H9 (cell line): Measurements from ENCODE around the gene TUBB2B. TPM values are rescaled to one million over a fixed set of nuclear protein-coding genes. Genes with fewer than 3 reads are reported as not detected.
"Not testable (repeated sequence)": the region's sequence is repeated elsewhere in the genome, so short reads cannot be mapped to it uniquely, and the experiment has no call there.

Experiments
- DNase-seq: peaks from one replicate; pipeline ENCODE4 v3.0.0-alpha.2; 2017
- H2AFZ ChIP-seq: one replicate; pipeline ENCODE4 v1.6.1; 2013; ENCODE audit warnings: mild to moderate bottlenecking, low read length, control low read depth, moderate library complexity
- H2AK5ac ChIP-seq: 2 replicates; pipeline ENCODE4 v1.6.1; 2013; ENCODE audit warnings: low read length, control low read depth, mixed read lengths; ENCODE audit not compliant: insufficient read length
- H2BK120ac ChIP-seq: one replicate; pipeline ENCODE4 v1.6.1; 2013; ENCODE audit warnings: low read depth, mild to moderate bottlenecking, low read length, control low read depth, inconsistent platforms; ENCODE audit not compliant: poor library complexity, severe bottlenecking
- H2BK12ac ChIP-seq: 2 replicates; pipeline ENCODE4 v1.6.1; 2013; ENCODE audit warnings: low read length, control low read depth, mixed read lengths, low read depth; ENCODE audit not compliant: insufficient read length
- H2BK15ac ChIP-seq: 2 replicates; pipeline ENCODE4 v1.6.1; 2013; ENCODE audit warnings: low read depth, low read length, control low read depth
- H2BK20ac ChIP-seq: one replicate; pipeline ENCODE4 v1.6.1; 2013; ENCODE audit warnings: low read depth, mild to moderate bottlenecking, low read length, control low read depth, inconsistent platforms; ENCODE audit not compliant: poor library complexity, severe bottlenecking
- H2BK5ac ChIP-seq: 2 replicates; pipeline ENCODE4 v1.6.1; 2013; ENCODE audit warnings: low read length, control low read depth, mixed read lengths; ENCODE audit not compliant: insufficient read length
- H3K14ac ChIP-seq: 2 replicates; pipeline ENCODE4 v1.6.1; 2013; ENCODE audit warnings: low read length, control low read depth; ENCODE audit not compliant: insufficient read depth
- H3K18ac ChIP-seq: 2 replicates; pipeline ENCODE4 v1.6.1; 2013; ENCODE audit warnings: low read depth, mild to moderate bottlenecking, mixed read lengths, low read length, control low read depth; ENCODE audit not compliant: insufficient read length
- H3K23ac ChIP-seq: 2 replicates; pipeline ENCODE4 v1.6.1; 2013; ENCODE audit warnings: low read length, control low read depth, mixed read lengths, low read depth; ENCODE audit not compliant: insufficient read length
- H3K23me2 ChIP-seq: 2 replicates; pipeline ENCODE4 v1.6.1; 2013; ENCODE audit warnings: low read depth, mild to moderate bottlenecking, mixed read lengths, low read length, control low read depth; ENCODE audit not compliant: insufficient read length, poor library complexity, severe bottlenecking
- H3K27ac ChIP-seq: 2 replicates; pipeline ENCODE4 v1.5.1; 2013; ENCODE audit warnings: low read length, control low read depth, mixed read lengths, low read depth; ENCODE audit not compliant: insufficient read length
- H3K27me3 ChIP-seq: 2 replicates; pipeline ENCODE4 v1.6.1; 2013; ENCODE audit warnings: low read length, control low read depth, inconsistent platforms; ENCODE audit not compliant: insufficient read depth
- H3K4ac ChIP-seq: 2 replicates; pipeline ENCODE4 v1.6.1; 2013; ENCODE audit warnings: low read depth, mild to moderate bottlenecking, control low read depth, inconsistent platforms, low read length, moderate library complexity
- H3K4me1 ChIP-seq: 2 replicates; pipeline ENCODE4 v1.6.1; 2013; ENCODE audit warnings: low read length, control low read depth, inconsistent platforms; ENCODE audit not compliant: insufficient read depth
- H3K4me2 ChIP-seq: 2 replicates; pipeline ENCODE4 v1.6.1; 2013; ENCODE audit warnings: low read length, control low read depth, mixed read lengths; ENCODE audit not compliant: insufficient read length, insufficient read depth
- H3K56ac ChIP-seq: 2 replicates; pipeline ENCODE4 v1.6.1; 2013; ENCODE audit warnings: low read depth, mild to moderate bottlenecking, mixed read lengths, low read length, control low read depth; ENCODE audit not compliant: insufficient read length
- H3K79me1 ChIP-seq: 2 replicates; pipeline ENCODE4 v1.6.1; 2013; ENCODE audit warnings: low read depth, mild to moderate bottlenecking, moderate library complexity, low read length, control low read depth, inconsistent platforms; ENCODE audit not compliant: insufficient read depth, poor library complexity, severe bottlenecking
- H3K79me2 ChIP-seq: 2 replicates; pipeline ENCODE4 v1.6.1; 2013; ENCODE audit warnings: low read length, control low read depth, inconsistent platforms; ENCODE audit not compliant: insufficient read depth
- H3K9ac ChIP-seq: 2 replicates; pipeline ENCODE4 v1.6.1; 2013; ENCODE audit warnings: low read length, control low read depth, mixed read lengths; ENCODE audit not compliant: insufficient read length; ENCODE audit errors: extremely low read depth
- H3K9me3 ChIP-seq: one replicate; pipeline ENCODE4 v1.6.1; 2013; ENCODE audit warnings: low read depth, low read length, inconsistent platforms; ENCODE audit not compliant: control insufficient read depth
- H3T11ph ChIP-seq: one replicate; pipeline ENCODE4 v1.6.1; 2013; ENCODE audit warnings: mild to moderate bottlenecking, low read length, control low read depth, inconsistent platforms
- H4K20me1 ChIP-seq: one replicate; pipeline ENCODE4 v1.6.1; 2013; ENCODE audit not compliant: control insufficient read depth, insufficient read length, insufficient read depth
- H4K5ac ChIP-seq: 2 replicates; pipeline ENCODE4 v1.6.1; 2013; ENCODE audit warnings: low read depth, mild to moderate bottlenecking, mixed read lengths, low read length, control low read depth; ENCODE audit not compliant: insufficient read length
- H4K8ac ChIP-seq: replicated peaks from 2 replicates; pipeline ENCODE4 v1.6.1; 2013; ENCODE audit warnings: low read length, control low read depth, mixed read lengths, low read depth; ENCODE audit not compliant: insufficient read length
- H4K91ac ChIP-seq: 2 replicates; pipeline ENCODE4 v1.6.1; 2013; ENCODE audit warnings: low read depth, mild to moderate bottlenecking, moderate library complexity, mixed read lengths, low read length, control low read depth; ENCODE audit not compliant: insufficient read length
- H3K27ac Mint-ChIP-seq, 3 experiments: 2 replicates in 2 of 3; 3 replicates in 1 of 3; pipeline ENCODE4 v1.8.0; 2020 to 2021; ENCODE audit warnings: mixed read lengths in 3 of 3, mild to moderate bottlenecking in 1 of 3, moderate library complexity in 1 of 3
- H3K27me3 Mint-ChIP-seq: 2 replicates; pipeline ENCODE4 v1.8.0; 2021; ENCODE audit warnings: low read depth, mild to moderate bottlenecking, moderate library complexity, mixed read lengths
- H3K36me3 Mint-ChIP-seq, 3 experiments: 2 replicates in 2 of 3; 3 replicates in 1 of 3; pipeline ENCODE4 v1.8.0; 2020 to 2021; ENCODE audit warnings: low read depth in 3 of 3, mixed read lengths in 3 of 3; ENCODE audit not compliant: insufficient read depth in 1 of 3
- H3K4me1 Mint-ChIP-seq, 2 experiments: 2 replicates each; pipeline ENCODE4 v1.8.0; 2020; ENCODE audit warnings: mixed read lengths in 2 of 2
- H3K4me3 Mint-ChIP-seq, 2 experiments: 2 replicates in 1 of 2; 3 replicates in 1 of 2; pipeline ENCODE4 v1.8.0; 2020 to 2021; ENCODE audit warnings: mild to moderate bottlenecking in 2 of 2, mixed read lengths in 2 of 2, moderate library complexity in 1 of 2
- H3K9me3 Mint-ChIP-seq, 2 experiments: 2 replicates in 1 of 2; 3 replicates in 1 of 2; pipeline ENCODE4 v1.8.0; 2020; ENCODE audit warnings: mild to moderate bottlenecking in 2 of 2, mixed read lengths in 2 of 2, moderate library complexity in 1 of 2
- CTCF ChIP-seq: fragments of 200-600 bp; sonication (generic); conservative IDR thresholded peaks from 3 replicates; pipeline ENCODE4 v1.8.0; 2021; ENCODE audit warnings: antibody characterized with exemption, mild to moderate bottlenecking
- WGBS: extraction: QIAGEN DNeasy Blood & Tissue Kit; methylation state at CpG from one replicate; pipeline ENCODE4 v1.1.7; 2013; ENCODE audit warnings: missing lambda C conversion rate, low lambda C conversion rate, mixed read lengths; ENCODE audit not compliant: insufficient read length; ENCODE audit errors: extremely low coverage; 5-methylcytosine and 5-hydroxymethylcytosine counted together
- total RNA-seq: library from RNA; stranded (reverse); gene quantifications from 2 replicates; pipeline ENCODE4 v1.2.1, GENCODE V29; 2021

The TUBB2B gene
- total RNA-seq, 1 experiment from 2014 or later: 320 TPM

DNA sequence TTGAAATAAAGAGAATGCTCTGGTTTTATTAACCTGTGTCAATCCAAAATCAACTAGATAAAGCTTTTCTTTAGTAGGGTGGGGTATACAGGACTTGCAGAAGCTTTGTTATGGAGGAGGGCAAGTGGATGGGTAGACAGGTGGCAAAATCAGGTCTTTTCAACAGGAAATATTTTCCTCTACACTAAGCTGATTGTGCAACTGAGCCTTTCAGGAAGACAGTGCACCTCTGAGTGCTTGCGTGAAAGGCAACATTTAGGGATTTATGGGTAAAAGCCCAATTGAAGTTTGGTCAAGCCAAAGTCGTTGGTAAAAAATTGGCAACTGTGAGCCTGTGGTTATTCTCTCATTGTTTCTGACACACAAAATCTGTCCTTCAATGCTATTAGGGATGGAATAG lies 46.3 kb downstream of the TUBB2B start:
- no peak for DNase-seq
- H2AK5ac ChIP-seq: no peak overlapping the region
- WGBS: no CpG with 5 or more reads among the region's 2 CpGs
- H3K18ac ChIP-seq: no peak overlapping the region
- H2BK20ac ChIP-seq: no peak overlapping the region
- no peak overlapping the region for H3T11ph ChIP-seq
- H3K79me2 ChIP-seq: no peaks in the 10 kb centered on the region
- no peaks in the 10 kb centered on the region for H3K27me3 ChIP-seq
- H4K91ac ChIP-seq: no peak overlapping the region
- no peak overlapping the region for H4K8ac ChIP-seq
- Mint-ChIP-seq H3K27ac (no peak overlapping the region), H3K36me3 (no peaks in the 10 kb centered on the region; a peak in 2 of 7 replicates), H3K27me3 (no peaks in the 10 kb centered on the region; the same call in 1 of the 2 replicates), H3K4me3 (no peak overlapping the region), H3K4me1 (peaks cover under 1 to 13% of the 10 kb centered on the region in 2 experiments), H3K9me3 (no peaks in the 10 kb centered on the region; a peak in 1 of 5 replicates)
- H3K56ac ChIP-seq: no peak overlapping the region
- no peak overlapping the region for H2BK120ac ChIP-seq
- no peaks in the 10 kb centered on the region; the same call in 1 of the 2 replicates for H3K4me1 ChIP-seq
- no peak overlapping the region for H3K4me2 ChIP-seq
- H3K23me2 ChIP-seq: no peaks in the 10 kb centered on the region
- no peak overlapping the region for H2BK5ac ChIP-seq
- no peak overlapping the region for H3K23ac ChIP-seq
- no peak overlapping the region for H3K4ac ChIP-seq
- H2AFZ ChIP-seq: no peak overlapping the region
- no peaks in the 10 kb centered on the region for H3K79me1 ChIP-seq
- H3K9me3 ChIP-seq: no peaks in the 10 kb centered on the region
- no peak overlapping the region for H3K14ac ChIP-seq
- no peak overlapping the region for H3K9ac ChIP-seq
- no peak overlapping the region for H2BK15ac ChIP-seq
- H4K20me1 ChIP-seq: no peaks in the 10 kb centered on the region
- TF ChIP-seq CTCF: no peak
- no peak overlapping the region for H4K5ac ChIP-seq
- H2BK12ac ChIP-seq: no peak overlapping the region
- no peak overlapping the region for H3K27ac ChIP-seq

DNA sequence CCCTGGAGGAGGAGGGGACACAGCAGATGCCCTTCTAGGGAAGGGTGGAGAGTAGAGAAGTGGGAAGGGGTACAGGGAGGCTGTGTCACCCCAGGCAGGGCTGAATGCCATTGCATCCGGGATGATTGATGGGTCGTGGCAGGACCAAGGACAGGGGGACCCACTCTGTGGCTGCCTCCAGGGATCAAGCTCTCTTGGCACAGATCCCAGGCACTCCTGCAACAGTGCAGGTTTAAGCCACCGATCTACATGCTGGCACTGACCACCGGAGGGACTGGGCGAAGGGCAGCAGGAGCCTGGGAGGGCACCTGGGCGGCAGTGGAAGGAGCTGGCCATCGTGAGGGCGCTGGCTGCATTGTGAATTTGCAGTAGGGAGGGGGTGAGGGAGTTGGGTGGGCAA lies 47.5 kb downstream of the TUBB2B start:
- DNase-seq, H3T11ph ChIP-seq, H3K27me3 Mint-ChIP-seq, H2AK5ac ChIP-seq, H3K27me3 ChIP-seq, H4K91ac ChIP-seq, H3K23ac ChIP-seq, H3K79me1 ChIP-seq, H3K27ac Mint-ChIP-seq, H2BK15ac ChIP-seq, H3K9ac ChIP-seq, H2BK120ac ChIP-seq, H3K9me3 Mint-ChIP-seq, H4K8ac ChIP-seq, H3K23me2 ChIP-seq, H3K18ac ChIP-seq, H3K4me2 ChIP-seq, H2BK20ac ChIP-seq, H2AFZ ChIP-seq, H3K79me2 ChIP-seq, H3K56ac ChIP-seq, H2BK5ac ChIP-seq, H3K4me1 ChIP-seq, H3K4ac ChIP-seq, H4K5ac ChIP-seq, H4K20me1 ChIP-seq, H3K36me3 Mint-ChIP-seq, H3K9me3 ChIP-seq, H3K14ac ChIP-seq, H3K27ac ChIP-seq, H2BK12ac ChIP-seq: not testable (repeated sequence)
- no CpG with 5 or more reads among the region's 8 CpGs for WGBS
- peak overlapping the region; percentile 68 to 74 for H3K4me3 Mint-ChIP-seq
- peaks cover 12 to 25% of the 10 kb centered on the region in 2 experiments for H3K4me1 Mint-ChIP-seq
